Putamen (tissue), 1 donor: ENCODE data around the gene FGD2.
"Not testable (repeated sequence)": the region's sequence is repeated elsewhere in the genome, so short reads cannot be mapped to it uniquely, and the experiment has no call there.

Experiments used
- DNase-seq: peaks from one replicate; pipeline ENCODE4 v3.0.0-alpha.2; 2016; ENCODE audit warnings: low spot score

Gene FGD2

DNA sequence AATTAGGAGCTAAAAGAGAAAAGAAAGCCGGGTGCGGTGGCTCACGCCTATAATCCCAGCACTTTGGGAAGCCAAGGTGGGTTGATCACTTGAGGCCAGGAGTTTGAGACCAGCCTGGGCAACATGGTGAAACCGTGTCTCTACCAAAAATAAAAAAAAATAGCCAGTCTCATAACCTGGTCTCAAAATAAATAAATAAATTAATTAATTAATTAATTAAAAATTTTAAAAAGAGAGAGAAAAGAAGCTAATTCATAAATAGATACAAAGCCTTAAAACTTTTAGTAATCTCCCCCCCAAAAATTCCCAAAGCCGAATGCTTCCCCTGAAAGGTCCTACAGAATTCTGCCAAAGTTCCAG lies 53.5 kb downstream of the FGD2 start:
- not testable (repeated sequence) for DNase-seq

DNA sequence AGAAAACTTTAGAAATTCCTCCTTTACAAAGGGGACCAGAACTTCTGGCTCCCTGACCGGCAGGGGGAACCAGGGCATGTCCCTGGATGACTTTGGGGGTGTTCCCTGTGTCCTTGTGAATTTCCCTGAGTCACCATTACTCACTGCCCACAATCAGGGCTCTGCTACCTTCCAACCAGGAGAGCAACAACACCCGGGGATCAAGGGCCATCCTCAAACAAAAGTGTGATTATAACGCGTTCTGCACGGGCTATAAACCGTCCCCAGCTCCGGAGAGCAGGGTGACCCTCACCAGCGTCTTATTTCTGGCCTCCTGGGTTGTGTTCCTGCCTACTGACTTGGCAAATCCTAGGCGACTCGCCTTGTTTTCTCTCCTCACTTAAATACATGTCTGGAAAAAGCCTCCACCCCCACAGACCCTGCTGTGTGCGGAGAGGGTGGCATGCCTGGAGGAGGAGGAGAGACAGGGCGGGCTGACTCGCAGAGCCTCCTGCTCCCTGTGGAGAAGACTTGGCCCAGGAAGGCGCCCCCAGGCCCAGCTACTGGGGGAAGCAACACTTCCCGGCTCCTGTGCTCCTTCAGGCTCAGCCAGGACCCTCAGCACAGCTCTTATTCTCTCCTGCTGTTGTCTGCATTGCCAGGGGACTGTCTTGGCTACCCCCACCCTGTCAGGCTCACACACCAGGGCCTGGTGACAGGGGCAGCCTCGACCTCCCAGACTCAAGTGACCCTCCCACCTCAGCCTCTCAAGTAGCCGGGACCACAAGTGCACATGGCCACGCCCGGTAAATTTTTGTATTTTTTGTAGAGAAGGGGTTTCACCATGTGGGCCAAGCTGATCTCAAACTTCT lies 54.1 kb downstream of the FGD2 start:
- no peak for DNase-seq

DNA sequence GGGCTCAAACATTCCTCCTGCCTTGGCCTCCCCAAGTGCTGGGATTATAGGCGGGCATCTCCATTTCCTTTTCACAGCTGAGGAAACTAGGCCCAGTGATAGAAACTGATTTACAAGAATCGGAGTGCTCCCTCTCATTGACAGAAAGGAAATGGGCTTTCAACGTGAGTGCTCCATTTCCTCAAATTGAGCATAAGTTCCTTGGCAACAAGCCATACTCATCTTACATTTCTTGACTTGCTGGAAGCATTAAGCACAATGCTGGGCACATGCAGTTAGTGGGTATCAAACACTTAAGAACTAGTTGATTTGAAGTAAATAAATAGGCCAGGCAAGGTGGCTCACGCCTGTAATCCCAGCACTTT lies 54.7 kb downstream of the FGD2 start:
- DNase-seq = no peak

DNA sequence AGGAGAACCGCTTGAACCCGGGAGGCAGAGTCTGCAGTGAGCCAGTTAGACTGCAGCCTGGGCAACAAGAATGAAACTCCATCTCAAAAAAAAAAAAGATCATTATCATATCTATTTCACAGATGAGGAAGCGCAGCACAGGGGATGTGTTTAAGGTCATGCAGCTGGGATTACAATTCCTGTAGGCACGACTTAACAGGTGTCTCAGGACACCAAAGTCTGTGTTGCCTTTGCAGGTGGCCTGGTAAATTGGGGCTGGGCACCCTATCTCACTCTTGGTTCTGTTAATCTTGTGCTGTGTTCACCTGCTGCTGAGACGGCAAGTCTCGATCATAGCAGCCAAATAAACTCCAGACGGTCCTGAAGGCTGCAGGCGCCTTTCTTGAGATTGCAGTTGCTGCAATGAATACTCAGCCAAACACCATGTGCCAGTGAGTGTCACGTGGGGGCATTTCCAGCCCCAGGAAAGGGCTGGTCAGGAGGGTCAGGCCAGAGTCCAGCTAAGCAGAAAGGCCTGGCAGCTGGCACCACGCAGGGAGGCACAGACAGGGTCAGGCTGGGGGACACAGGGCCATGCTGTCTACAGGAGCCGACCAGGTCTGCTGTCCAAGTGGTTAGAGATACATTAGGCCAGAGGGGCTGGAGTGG lies 55.8 kb downstream of the FGD2 start:
- DNase-seq = no peak

DNA sequence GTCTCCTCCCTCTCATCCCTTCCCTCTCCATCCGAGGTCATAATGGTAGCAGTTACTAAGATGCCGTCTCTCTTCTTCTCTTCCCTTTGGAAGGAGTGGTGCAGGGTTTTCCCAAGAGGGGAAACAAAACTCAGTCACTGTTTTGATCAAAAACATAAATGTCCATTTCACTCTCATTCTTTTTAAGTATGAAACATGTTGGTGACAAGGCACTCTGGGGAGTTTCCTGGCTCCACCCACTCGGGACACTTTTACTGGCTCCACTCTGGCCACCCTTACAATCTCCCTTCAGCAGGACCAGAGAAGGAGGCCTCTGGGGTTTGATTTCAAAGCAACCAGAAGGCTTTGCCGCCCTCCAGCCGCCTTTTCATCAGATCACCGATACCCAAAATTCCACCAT lies 57.0 kb downstream of the FGD2 start:
- DNase-seq = no peak

DNA sequence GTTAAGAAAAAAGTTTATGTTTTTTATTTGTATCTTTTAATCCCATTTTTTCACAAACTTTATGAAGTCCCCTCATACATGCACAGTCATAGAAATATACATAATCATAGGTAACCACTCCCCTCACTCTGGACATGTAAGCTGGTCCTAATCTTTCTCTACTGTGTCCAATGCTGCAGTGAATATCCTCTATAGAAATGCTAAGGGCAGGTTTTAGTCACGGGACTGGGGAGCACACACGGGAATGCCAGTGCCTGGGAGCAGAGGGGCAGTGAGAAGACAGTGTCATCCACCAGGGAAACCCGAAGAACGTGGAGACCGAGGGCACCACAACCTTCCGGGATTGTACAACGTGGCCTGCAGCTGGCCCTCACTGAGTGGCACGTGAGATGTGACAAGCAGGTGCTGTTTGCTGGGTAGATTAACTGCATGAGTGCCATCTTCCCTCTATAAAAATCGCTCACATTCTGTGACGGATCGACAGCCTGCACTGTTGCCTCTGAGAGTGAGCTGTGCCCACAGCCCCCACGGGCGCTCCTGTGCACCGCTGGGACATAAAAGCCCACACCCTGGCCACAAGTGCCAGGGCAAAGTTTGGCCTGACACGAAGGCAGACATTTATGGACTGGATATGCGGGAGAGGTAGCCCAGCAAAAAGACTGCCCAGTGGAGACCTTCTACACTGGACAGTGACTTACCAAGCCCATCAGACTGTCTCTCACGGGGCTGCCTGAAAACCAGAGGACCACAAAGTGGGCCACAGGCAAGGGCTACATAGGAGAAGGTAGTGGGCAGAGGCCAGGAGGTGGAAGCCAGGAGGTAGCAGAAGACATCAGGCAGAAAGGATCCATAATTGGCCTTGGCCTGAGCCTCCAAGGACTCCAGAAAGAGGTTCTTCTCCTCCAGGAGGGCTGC lies 63.2 kb downstream of the FGD2 start:
- no peak for DNase-seq

DNA sequence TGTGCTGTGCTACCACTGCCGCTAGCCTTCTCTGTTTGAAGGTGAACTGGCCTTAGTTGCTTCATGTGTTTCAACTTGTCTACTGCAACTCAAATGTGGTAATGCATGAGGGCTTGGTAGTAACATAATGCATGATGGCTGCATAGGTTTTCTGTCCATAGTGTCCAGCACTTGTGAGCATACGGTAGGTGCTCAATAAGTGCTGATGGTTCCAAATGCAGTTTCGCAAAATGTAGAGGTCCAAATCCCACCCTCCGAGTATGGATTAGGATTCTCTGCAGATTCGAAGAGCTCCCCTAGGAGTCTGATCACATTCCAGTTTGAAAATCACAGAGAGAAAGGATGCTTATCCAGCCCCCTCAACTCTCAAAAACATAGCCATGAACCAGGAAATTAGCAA lies 64.2 kb downstream of the FGD2 start:
- DNase-seq = no peak

DNA sequence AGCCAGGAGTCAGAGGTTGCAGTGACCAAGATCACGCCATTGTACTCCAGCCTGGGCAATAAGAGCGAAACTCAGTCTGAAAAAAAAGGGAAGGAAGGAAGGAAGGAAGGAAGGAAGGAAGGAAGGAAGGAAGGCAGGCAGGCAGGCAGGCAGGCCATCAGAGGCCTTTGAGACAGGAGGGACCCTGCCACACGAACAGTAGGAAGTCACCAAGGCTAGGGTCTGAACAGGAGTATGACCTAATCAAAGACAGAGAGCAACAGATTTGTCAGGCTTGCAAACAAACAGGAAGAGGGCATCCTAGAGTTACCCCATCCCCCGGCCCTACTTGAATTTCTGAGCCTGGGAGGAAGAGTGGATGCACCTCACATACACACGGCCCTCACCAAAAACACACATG lies 67.1 kb downstream of the FGD2 start:
- no peak for DNase-seq

DNA sequence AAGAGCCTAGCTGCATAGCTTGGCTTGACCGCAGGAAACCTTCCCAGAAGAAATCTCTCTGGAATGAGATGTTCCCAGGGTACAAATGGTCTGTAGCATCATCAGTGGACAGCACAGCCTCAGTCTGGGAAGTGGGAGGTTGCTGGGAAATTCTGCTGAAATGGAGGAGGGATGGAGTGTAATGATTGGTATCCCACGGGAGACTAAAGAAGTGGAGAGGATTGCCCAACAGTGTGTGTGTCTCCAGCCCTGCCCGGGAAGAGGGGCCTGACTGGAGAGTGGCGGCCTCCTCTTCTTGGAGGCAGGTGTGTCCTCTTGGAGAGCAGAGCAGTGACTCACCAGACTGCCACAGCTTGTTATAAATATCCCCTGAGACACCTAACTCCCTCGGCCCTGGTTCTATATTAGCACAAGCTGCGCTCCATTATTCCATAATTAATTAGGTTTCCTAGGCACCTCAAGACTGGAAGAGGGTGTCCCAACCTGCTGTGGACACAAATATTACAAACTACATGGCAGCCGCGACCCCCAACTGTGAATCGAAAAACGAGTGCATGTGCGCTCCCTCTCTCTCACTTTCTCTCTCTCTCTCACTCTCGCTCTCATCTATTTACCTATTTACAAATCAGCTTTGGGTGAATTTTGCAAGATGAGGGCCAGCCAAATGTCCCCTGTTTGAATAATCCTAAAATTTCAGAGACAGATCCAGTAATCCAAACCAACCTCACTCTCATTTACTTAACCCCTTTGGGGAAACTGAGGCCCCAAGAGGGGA lies 68.8 kb downstream of the FGD2 start:
- DNase-seq = no peak

DNA sequence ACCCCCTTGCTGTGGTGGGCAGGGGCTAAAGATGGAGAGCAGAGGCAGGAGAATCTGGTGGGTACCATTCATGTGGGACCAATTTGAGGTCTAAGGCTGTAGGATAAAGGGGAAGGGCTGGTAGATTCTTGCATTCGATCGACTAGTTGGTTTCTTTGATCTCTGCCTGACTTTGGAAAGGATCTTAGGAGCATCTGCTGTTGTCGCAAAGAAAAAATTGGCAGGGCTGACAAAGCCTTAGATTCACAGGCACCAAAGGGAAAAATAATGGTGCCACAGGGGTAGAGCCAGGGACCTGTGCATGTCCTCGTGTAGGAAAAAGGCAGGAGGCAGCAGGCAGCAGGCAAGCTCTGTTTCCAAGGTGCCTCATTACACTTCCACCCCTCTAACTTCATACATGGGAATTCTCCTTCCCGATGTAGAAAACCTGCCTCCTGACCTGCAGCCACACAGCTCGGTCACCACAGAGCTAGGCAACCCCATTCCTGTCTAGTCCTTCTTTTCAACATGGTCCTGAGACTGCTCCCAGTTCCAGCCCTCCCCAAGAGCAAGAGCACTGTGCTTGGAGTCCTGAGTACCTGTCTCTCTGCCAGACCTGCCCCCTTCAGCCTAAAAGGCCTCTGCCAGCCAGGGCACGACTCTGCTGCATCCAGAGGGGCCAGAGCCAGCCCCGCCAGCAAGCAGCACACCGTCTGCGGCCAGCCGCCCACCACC lies 71.9 kb downstream of the FGD2 start:
- no peak for DNase-seq

DNA sequence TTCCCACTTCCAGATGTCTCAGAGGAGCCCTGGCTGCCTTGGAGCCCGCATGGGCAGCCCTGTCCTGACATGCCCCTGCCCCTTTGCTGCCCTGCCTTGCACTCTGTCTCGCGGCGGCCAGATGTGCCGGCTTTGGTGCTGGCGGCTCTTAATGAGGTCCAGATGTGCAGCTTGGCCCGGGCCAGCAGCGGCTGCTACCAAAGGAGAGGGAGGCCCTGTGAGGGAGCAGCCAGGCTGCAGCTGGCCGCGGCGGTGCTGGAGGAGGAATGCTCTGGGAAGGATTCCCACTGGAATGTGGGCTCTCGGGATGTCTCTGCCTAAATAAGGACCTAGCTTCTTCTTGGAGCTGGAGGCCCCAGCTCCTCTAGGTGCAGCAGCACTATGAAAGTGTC lies 72.4 kb downstream of the FGD2 start:
- DNase-seq = no peak
